A549 (cell line): ENCODE results near the gene PFKM.

Source experiments
- EP300 ChIP-seq, 2 experiments: fragments of >200 bp; sonication (Bioruptor Twin); formaldehyde crosslinking; IDR thresholded peaks; 2 replicates in 1 of 2; 3 replicates in 1 of 2; pipeline ENCODE4 v1.6.1; 2016 to 2017
- JUN ChIP-seq, 2 experiments: fragments of >200 bp; sonication (Bioruptor Twin); formaldehyde crosslinking; IDR thresholded peaks; 2 replicates in 1 of 2; 3 replicates in 1 of 2; pipeline ENCODE4 v1.6.1; 2016 to 2017
- MAFK ChIP-seq: fragments of 450-650 bp; IDR thresholded peaks from 2 replicates; pipeline ENCODE4 v1.6.1; 2014; ENCODE audit not compliant: partially characterized antibody
- MAZ ChIP-seq: fragments of 150-350 bp; IDR thresholded peaks from 2 replicates; pipeline ENCODE4 v1.6.1; 2014; ENCODE audit warnings: antibody characterized with exemption, low read depth, low read length, borderline replicate concordance
- PBX3 ChIP-seq: IDR thresholded peaks from 2 replicates; pipeline ENCODE4 v1.6.1; 2012
- RAD21 ChIP-seq, 2 experiments: fragments of >200 bp in 1 of 2; sonication (Bioruptor Twin) in 1 of 2; formaldehyde crosslinking in 1 of 2; IDR thresholded peaks in 1 of 2; conservative IDR thresholded peaks in 1 of 2; 2 replicates in 1 of 2; 3 replicates in 1 of 2; pipeline ENCODE4 v1.6.1; 2012 to 2018; ENCODE audit warnings: inconsistent platforms in 1 of 2
- RCOR1 ChIP-seq: fragments of 150-350 bp; IDR thresholded peaks from 2 replicates; pipeline ENCODE4 v1.6.1; 2014; ENCODE audit warnings: antibody characterized with exemption, low read length, low read depth
- TF ChIP-seq, protein P1 (sequence below): fragments of >200 bp; sonication (Bioruptor Twin); formaldehyde crosslinking; IDR thresholded peaks from 3 replicates; pipeline ENCODE4 v1.5.1; 2016
- TF ChIP-seq, protein P2 (sequence below): fragments of 200-600 bp; sonication (generic); IDR thresholded peaks from 2 replicates; pipeline ENCODE4 v1.6.1; 2016; ENCODE audit warnings: antibody characterized with exemption, mild to moderate bottlenecking, moderate library complexity

- TF ChIP-seq, protein P1, sequence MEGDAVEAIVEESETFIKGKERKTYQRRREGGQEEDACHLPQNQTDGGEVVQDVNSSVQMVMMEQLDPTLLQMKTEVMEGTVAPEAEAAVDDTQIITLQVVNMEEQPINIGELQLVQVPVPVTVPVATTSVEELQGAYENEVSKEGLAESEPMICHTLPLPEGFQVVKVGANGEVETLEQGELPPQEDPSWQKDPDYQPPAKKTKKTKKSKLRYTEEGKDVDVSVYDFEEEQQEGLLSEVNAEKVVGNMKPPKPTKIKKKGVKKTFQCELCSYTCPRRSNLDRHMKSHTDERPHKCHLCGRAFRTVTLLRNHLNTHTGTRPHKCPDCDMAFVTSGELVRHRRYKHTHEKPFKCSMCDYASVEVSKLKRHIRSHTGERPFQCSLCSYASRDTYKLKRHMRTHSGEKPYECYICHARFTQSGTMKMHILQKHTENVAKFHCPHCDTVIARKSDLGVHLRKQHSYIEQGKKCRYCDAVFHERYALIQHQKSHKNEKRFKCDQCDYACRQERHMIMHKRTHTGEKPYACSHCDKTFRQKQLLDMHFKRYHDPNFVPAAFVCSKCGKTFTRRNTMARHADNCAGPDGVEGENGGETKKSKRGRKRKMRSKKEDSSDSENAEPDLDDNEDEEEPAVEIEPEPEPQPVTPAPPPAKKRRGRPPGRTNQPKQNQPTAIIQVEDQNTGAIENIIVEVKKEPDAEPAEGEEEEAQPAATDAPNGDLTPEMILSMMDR = no peak
- TF ChIP-seq MAFK (no peak), EP300 (IDR thresholded peaks at IDR 0.05) (no peak), MAZ (no peak), PBX3 (no peak), RAD21 (conservative IDR thresholded peaks at IDR 0.05 in 1 of 2, IDR thresholded peaks at IDR 0.05 in 1 of 2) (no peak), JUN (IDR thresholded peaks at IDR 0.05) (no peak), RCOR1 (no peak)
- TF ChIP-seq, protein P2, sequence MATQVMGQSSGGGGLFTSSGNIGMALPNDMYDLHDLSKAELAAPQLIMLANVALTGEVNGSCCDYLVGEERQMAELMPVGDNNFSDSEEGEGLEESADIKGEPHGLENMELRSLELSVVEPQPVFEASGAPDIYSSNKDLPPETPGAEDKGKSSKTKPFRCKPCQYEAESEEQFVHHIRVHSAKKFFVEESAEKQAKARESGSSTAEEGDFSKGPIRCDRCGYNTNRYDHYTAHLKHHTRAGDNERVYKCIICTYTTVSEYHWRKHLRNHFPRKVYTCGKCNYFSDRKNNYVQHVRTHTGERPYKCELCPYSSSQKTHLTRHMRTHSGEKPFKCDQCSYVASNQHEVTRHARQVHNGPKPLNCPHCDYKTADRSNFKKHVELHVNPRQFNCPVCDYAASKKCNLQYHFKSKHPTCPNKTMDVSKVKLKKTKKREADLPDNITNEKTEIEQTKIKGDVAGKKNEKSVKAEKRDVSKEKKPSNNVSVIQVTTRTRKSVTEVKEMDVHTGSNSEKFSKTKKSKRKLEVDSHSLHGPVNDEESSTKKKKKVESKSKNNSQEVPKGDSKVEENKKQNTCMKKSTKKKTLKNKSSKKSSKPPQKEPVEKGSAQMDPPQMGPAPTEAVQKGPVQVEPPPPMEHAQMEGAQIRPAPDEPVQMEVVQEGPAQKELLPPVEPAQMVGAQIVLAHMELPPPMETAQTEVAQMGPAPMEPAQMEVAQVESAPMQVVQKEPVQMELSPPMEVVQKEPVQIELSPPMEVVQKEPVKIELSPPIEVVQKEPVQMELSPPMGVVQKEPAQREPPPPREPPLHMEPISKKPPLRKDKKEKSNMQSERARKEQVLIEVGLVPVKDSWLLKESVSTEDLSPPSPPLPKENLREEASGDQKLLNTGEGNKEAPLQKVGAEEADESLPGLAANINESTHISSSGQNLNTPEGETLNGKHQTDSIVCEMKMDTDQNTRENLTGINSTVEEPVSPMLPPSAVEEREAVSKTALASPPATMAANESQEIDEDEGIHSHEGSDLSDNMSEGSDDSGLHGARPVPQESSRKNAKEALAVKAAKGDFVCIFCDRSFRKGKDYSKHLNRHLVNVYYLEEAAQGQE = no peak
Observed at GRCh38 chr12:48077111-48077510, 42.1 kb upstream of the PFKM start.
